Stimulated activated CD8-positive, alpha-beta memory T cell treated with anti-CD3 and anti-CD28 coated beads, Interleukin-12 subunit alpha, Interleukin-12 subunit beta, amount 100 ng/mL, for 24 hours (primary cell): ENCODE measurements around the gene RGS12.

Source experiments
- DNase-seq: peaks from one replicate; pipeline ENCODE4 v3.0.0-alpha.2; 2020; ENCODE audit errors: extremely low read depth

Gene RGS12

GRCh38 chr4:3292571-3293400 is at the start of gene RGS12:
TSS of gene RGS12 (plus strand) at chr4:3293021. CDS start at chr4:3316171, 23,150 bp downstream.
- peak; percentile 73 for DNase-seq

- DNase-seq, result no peak
These were observed 49.6 kb upstream of the RGS12 start for GRCh38 chr4:3243136-3243780.

GRCh38 chr4:3244002-3244401 is 48.8 kb upstream of the RGS12 start:
- no peak for DNase-seq

- no peak for DNase-seq
These were observed 48.1 kb upstream of the RGS12 start for GRCh38 chr4:3244747-3245146.

- no peak for DNase-seq
These were observed 47.1 kb upstream of the RGS12 start for GRCh38 chr4:3245676-3246075.

- DNase-seq, result no peak
These were observed 46.1 kb upstream of the RGS12 start for GRCh38 chr4:3246458-3247398.

- no peak for DNase-seq
These were observed 45.2 kb upstream of the RGS12 start for GRCh38 chr4:3247399-3248177.

- DNase-seq, result no peak
These were observed 44.7 kb upstream of the RGS12 start for GRCh38 chr4:3248178-3248480.

GRCh38 chr4:3248811-3249661 is 43.8 kb upstream of the RGS12 start, which contains the start of gene MSANTD1:
TSS of gene MSANTD1 (plus strand) at chr4:3249159. CDS start at chr4:3249223, 64 bp downstream.
- no peak for DNase-seq

- DNase-seq, result no peak
These were observed 42.9 kb upstream of the RGS12 start for GRCh38 chr4:3249711-3250437.

- DNase-seq, result no peak
These were observed 42.3 kb upstream of the RGS12 start for GRCh38 chr4:3250438-3250955.

- no peak for DNase-seq
These were observed 41.7 kb upstream of the RGS12 start for GRCh38 chr4:3250956-3251690.

GRCh38 chr4:3251691-3252479 is 40.9 kb upstream of the RGS12 start:
- DNase-seq, result no peak

- DNase-seq, result no peak
These were observed 40.4 kb upstream of the RGS12 start for GRCh38 chr4:3252480-3252828.

- no peak for DNase-seq
These were observed 39.8 kb upstream of the RGS12 start for GRCh38 chr4:3252831-3253641.

GRCh38 chr4:3253808-3254207 is 39.0 kb upstream of the RGS12 start:
- DNase-seq, result no peak
